ENCODE results near the gene VARS2.
"Not testable (repeated sequence)": the region's sequence is repeated elsewhere in the genome, so short reads cannot be mapped to it uniquely, and the experiment has no call there.

The VARS2 gene

GRCh38 chr6:30966154-30966553, 52.1 kb downstream of the VARS2 start:
- no peak for DNase-seq

GRCh38 chr6:30969171-30969570, 55.1 kb downstream of the VARS2 start:
- not testable (repeated sequence) for DNase-seq

- no peak for DNase-seq
Measured at GRCh38 chr6:30970946-30971345, 56.9 kb downstream of the VARS2 start.

- DNase-seq: no peak
Measured at GRCh38 chr6:30972816-30973215, 58.8 kb downstream of the VARS2 start.

- no peak for DNase-seq
Measured at GRCh38 chr6:30974490-30975252, 60.6 kb downstream of the VARS2 start.
